ENCODE measurements around the gene ATRIP. TPM values are rescaled to one million over a fixed set of nuclear protein-coding genes. Genes with fewer than 3 reads are reported as not detected.
"Not testable (repeated sequence)": the region's sequence is repeated elsewhere in the genome, so short reads cannot be mapped to it uniquely, and the experiment has no call there.

ATRIP gene
- polyA plus RNA-seq (2013, experiment 1 of 2), result 13.1 TPM
- 10.5 TPM for polyA plus RNA-seq (2013, experiment 2 of 2)

- 0 to 1% methylated on average over 69 to 91 of the region's 91 CpGs for WGBS, 2 experiments (ENCODE audit: insufficient coverage in 2 of 2)
- H3K4me1 ChIP-seq (ENCODE audit: control insufficient read depth, insufficient read depth, low read length, poor library complexity, severe bottlenecking), result peaks cover 14% of the 10 kb centered on the region
- no peaks in the 10 kb centered on the region for H3K9me3 ChIP-seq (ENCODE audit: control insufficient read depth, low read length)
- H3K27ac ChIP-seq (ENCODE audit: low read depth, low read length, severe bottlenecking), result peak within 1 kb of the TSS; percentile 92
- peaks cover 52% of the 10 kb centered on the region for H3K36me3 ChIP-seq (ENCODE audit: control insufficient read depth, insufficient read depth, low read length)
- H3K4me3 ChIP-seq (ENCODE audit: extremely low read depth, insufficient read depth, low read length, poor library complexity, severe bottlenecking), result peak within 1 kb of the TSS; percentile 75
These were observed at the start of gene ATRIP for GRCh38 chr3:48446425-48447193. Gene ATRIP, plus strand, starts transcription at chr3:48446737. Its CDS starts 109 bp downstream, at chr3:48446846.

- 83 to 89% methylated on average over 7 to 9 of the region's 9 CpGs for WGBS, 2 experiments (ENCODE audit: insufficient coverage in 2 of 2)
- H3K9me3 ChIP-seq (ENCODE audit: control insufficient read depth, low read length), result no peaks in the 10 kb centered on the region
- H3K27ac ChIP-seq (ENCODE audit: low read depth, low read length, severe bottlenecking), result no peak overlapping the region
- no peaks in the 10 kb centered on the region for H3K4me1 ChIP-seq (ENCODE audit: control insufficient read depth, insufficient read depth, low read length, poor library complexity, severe bottlenecking)
- peaks cover 11% of the 10 kb centered on the region for H3K36me3 ChIP-seq (ENCODE audit: control insufficient read depth, insufficient read depth, low read length)
- H3K4me3 ChIP-seq (ENCODE audit: extremely low read depth, insufficient read depth, low read length, poor library complexity, severe bottlenecking), result no peak overlapping the region
These were observed 48.5 kb upstream of the ATRIP start for GRCh38 chr3:48397767-48398681.

GRCh38 chr3:48398701-48399386 is 47.7 kb upstream of the ATRIP start:
- Histone ChIP-seq H3K9me3 (ENCODE audit: control insufficient read depth, low read length) (no peaks in the 10 kb centered on the region), H3K4me1 (ENCODE audit: control insufficient read depth, insufficient read depth, low read length, poor library complexity, severe bottlenecking) (no peaks in the 10 kb centered on the region), H3K36me3 (ENCODE audit: control insufficient read depth, insufficient read depth, low read length) (peaks cover 13% of the 10 kb centered on the region), H3K4me3 (ENCODE audit: extremely low read depth, insufficient read depth, low read length, poor library complexity, severe bottlenecking) (no peak overlapping the region), H3K27ac (ENCODE audit: low read depth, low read length, severe bottlenecking) (no peak overlapping the region)
- 80 to 81% methylated on average over 7 to 11 of the region's 11 CpGs for WGBS, 2 experiments (ENCODE audit: insufficient coverage in 2 of 2)

- H3K9me3 ChIP-seq (ENCODE audit: control insufficient read depth, low read length), result no peaks in the 10 kb centered on the region
- H3K27ac ChIP-seq (ENCODE audit: low read depth, low read length, severe bottlenecking), result no peak overlapping the region
- no peak overlapping the region for H3K4me3 ChIP-seq (ENCODE audit: extremely low read depth, insufficient read depth, low read length, poor library complexity, severe bottlenecking)
- peaks cover 20% of the 10 kb centered on the region for H3K36me3 ChIP-seq (ENCODE audit: control insufficient read depth, insufficient read depth, low read length)
- WGBS, 2 experiments (ENCODE audit: insufficient coverage in 2 of 2), result 62 to 81% methylated on average over 3 of the region's 4 CpGs
- no peaks in the 10 kb centered on the region for H3K4me1 ChIP-seq (ENCODE audit: control insufficient read depth, insufficient read depth, low read length, poor library complexity, severe bottlenecking)
These were observed 47.0 kb upstream of the ATRIP start for GRCh38 chr3:48399387-48400172.

GRCh38 chr3:48400824-48401433 is 45.6 kb upstream of the ATRIP start:
- Histone ChIP-seq H3K4me3 (ENCODE audit: extremely low read depth, insufficient read depth, low read length, poor library complexity, severe bottlenecking) (no peak overlapping the region), H3K4me1 (ENCODE audit: control insufficient read depth, insufficient read depth, low read length, poor library complexity, severe bottlenecking) (no peaks in the 10 kb centered on the region), H3K27ac (ENCODE audit: low read depth, low read length, severe bottlenecking) (no peak overlapping the region), H3K9me3 (ENCODE audit: control insufficient read depth, low read length) (no peaks in the 10 kb centered on the region), H3K36me3 (ENCODE audit: control insufficient read depth, insufficient read depth, low read length) (peaks cover 31% of the 10 kb centered on the region)
- 89 to 100% methylated on average over 2 to 5 of the region's 6 CpGs for whole genome bisulfite sequencing, 2 experiments (ENCODE audit: insufficient coverage in 2 of 2)

- peaks cover 36% of the 10 kb centered on the region for H3K36me3 ChIP-seq (ENCODE audit: control insufficient read depth, insufficient read depth, low read length)
- WGBS, 2 experiments (ENCODE audit: insufficient coverage in 2 of 2), result 89 to 95% methylated on average over 9 of the region's 12 CpGs
- not testable (repeated sequence) for H3K4me3 ChIP-seq (ENCODE audit: extremely low read depth, insufficient read depth, low read length, poor library complexity, severe bottlenecking); H3K27ac ChIP-seq (ENCODE audit: low read depth, low read length, severe bottlenecking); H3K4me1 ChIP-seq (ENCODE audit: control insufficient read depth, insufficient read depth, low read length, poor library complexity, severe bottlenecking); H3K9me3 ChIP-seq (ENCODE audit: control insufficient read depth, low read length)
These were observed 45.1 kb upstream of the ATRIP start for GRCh38 chr3:48401434-48401901.

GRCh38 chr3:48402281-48402732 is 44.2 kb upstream of the ATRIP start:
- H3K4me3 ChIP-seq (ENCODE audit: extremely low read depth, insufficient read depth, low read length, poor library complexity, severe bottlenecking), result no peak overlapping the region
- H3K27ac ChIP-seq (ENCODE audit: low read depth, low read length, severe bottlenecking), result no peak overlapping the region
- H3K9me3 ChIP-seq (ENCODE audit: control insufficient read depth, low read length), result no peaks in the 10 kb centered on the region
- 84 to 94% methylated on average over 7 of the region's 8 CpGs for WGBS, 2 experiments (ENCODE audit: insufficient coverage in 2 of 2)
- H3K36me3 ChIP-seq (ENCODE audit: control insufficient read depth, insufficient read depth, low read length), result peaks cover 39% of the 10 kb centered on the region
- H3K4me1 ChIP-seq (ENCODE audit: control insufficient read depth, insufficient read depth, low read length, poor library complexity, severe bottlenecking), result no peaks in the 10 kb centered on the region

GRCh38 chr3:48402907-48403306 is 43.6 kb upstream of the ATRIP start:
- 78 to 94% methylated on average over 1 to 3 of the region's 3 CpGs for WGBS, 2 experiments (ENCODE audit: insufficient coverage in 2 of 2)
- Histone ChIP-seq H3K9me3 (ENCODE audit: control insufficient read depth, low read length) (no peaks in the 10 kb centered on the region), H3K36me3 (ENCODE audit: control insufficient read depth, insufficient read depth, low read length) (peaks cover 44% of the 10 kb centered on the region), H3K4me1 (ENCODE audit: control insufficient read depth, insufficient read depth, low read length, poor library complexity, severe bottlenecking) (no peaks in the 10 kb centered on the region), H3K4me3 (ENCODE audit: extremely low read depth, insufficient read depth, low read length, poor library complexity, severe bottlenecking) (no peak overlapping the region), H3K27ac (ENCODE audit: low read depth, low read length, severe bottlenecking) (no peak overlapping the region)

- peaks cover 53% of the 10 kb centered on the region for H3K36me3 ChIP-seq (ENCODE audit: control insufficient read depth, insufficient read depth, low read length)
- no peak overlapping the region for H3K4me3 ChIP-seq (ENCODE audit: extremely low read depth, insufficient read depth, low read length, poor library complexity, severe bottlenecking)
- H3K9me3 ChIP-seq (ENCODE audit: control insufficient read depth, low read length), result no peaks in the 10 kb centered on the region
- no peak overlapping the region for H3K27ac ChIP-seq (ENCODE audit: low read depth, low read length, severe bottlenecking)
- H3K4me1 ChIP-seq (ENCODE audit: control insufficient read depth, insufficient read depth, low read length, poor library complexity, severe bottlenecking), result no peaks in the 10 kb centered on the region
- 97 to 98% methylated on average over 7 to 9 of the region's 15 CpGs for WGBS, 2 experiments (ENCODE audit: insufficient coverage in 2 of 2)
These were observed 42.8 kb upstream of the ATRIP start for GRCh38 chr3:48403533-48404439.
